Mammary epithelial cell (primary cell): ENCODE results near the gene CEP20.

Source experiments
- CTCF ChIP-seq, 2 donors: IDR thresholded peaks in 1 of 2; conservative IDR thresholded peaks in 1 of 2; 2 replicates each; pipeline ENCODE4 v1.5.1; 2011 to 2012; ENCODE audit warnings: inconsistent platforms in 2 of 2, low read length in 2 of 2, mild to moderate bottlenecking in 2 of 2, control low read depth in 1 of 2, low read depth in 1 of 2; ENCODE audit not compliant: insufficient read depth in 1 of 2; ENCODE audit errors: extremely low read depth in 1 of 2
- EZH2 ChIP-seq: IDR thresholded peaks from 2 replicates; pipeline ENCODE4 v1.6.1; 2012; ENCODE audit warnings: low read length, inconsistent platforms, borderline replicate concordance

GRCh38 chr16:15870011-15870410, 18.4 kb downstream of the CEP20 start:
- TF ChIP-seq CTCF (conservative IDR thresholded peaks at IDR 0.05 in 1 of 2, IDR thresholded peaks at IDR 0.05 in 1 of 2; ENCODE audit: extremely low read depth in 1 of 2, insufficient read depth in 1 of 2, low read depth in 1 of 2, low read length in 2 of 2): no peak
- no peak for TF ChIP-seq EZH2
